HepG2 (cell line): ENCODE data around the gene ARMH3. TPM values are rescaled to one million over a fixed set of nuclear protein-coding genes. Genes with fewer than 3 reads are reported as not detected.

Experiments
- ATAC-seq: fragments of 200-7000 bp; cut with Tn5 transposase; 3 replicates; pipeline ENCODE4 v1.9.1; 2020; ENCODE audit warnings: mild to moderate bottlenecking, moderate library complexity
- BruUV-seq: library from RNA; stranded (reverse); fragments of 400-500 nt; replicated peaks from 2 replicates; lab custom pipeline; 2021; lab: Mats Ljungman, UMichigan
- CTCF ChIA-PET: fragments of 300-600 bp; formaldehyde crosslinking; extraction: SDS; loops from one replicate; lab custom pipeline; 2021; ENCODE audit warnings: low total read pairs, inconsistent platforms, low intra/inter-chr PET ratio; lab: Yijun Ruan, JAX
- POLR2A ChIA-PET: fragments of 350-600 bp; sonication (Branson Sonifier 250); formaldehyde crosslinking; loops from one replicate; lab custom pipeline; 2020; ENCODE audit warnings: antibody characterized with exemption, inconsistent platforms; lab: Yijun Ruan, JAX
- DNase-seq: peaks from one replicate; pipeline ENCODE4 v3.0.0-alpha.2; 2015; ENCODE audit warnings: low spot score
- FAIRE-seq: peaks from 3 replicates; lab custom pipeline; 2011; peaks lifted over from hg19 to GRCh38; lab: Jason Lieb, UNC
- H2AFZ ChIP-seq: one replicate; pipeline ENCODE4 v1.6.1; 2011; ENCODE audit warnings: low read length, inconsistent platforms
- H3K27ac ChIP-seq: fragments of 300-600 bp; 3 replicates; pipeline ENCODE4 v1.8.0; 2011; ENCODE audit warnings: mixed run types, mild to moderate bottlenecking, mixed read lengths, low read length, inconsistent platforms; ENCODE audit not compliant: insufficient read depth; ENCODE audit errors: extremely low read length
- H3K27me3 ChIP-seq, 2 experiments: fragments of 200-600 bp in 1 of 2; 2 replicates in 1 of 2; 3 replicates in 1 of 2; pipeline versions ENCODE4 v1.6.0 to v1.8.0; 2011; ENCODE audit warnings: low read length in 2 of 2, mild to moderate bottlenecking in 2 of 2, moderate library complexity in 2 of 2, inconsistent platforms in 1 of 2; ENCODE audit not compliant: insufficient read depth in 2 of 2, control insufficient read depth in 1 of 2
- H3K36me3 ChIP-seq, 2 experiments: fragments of 200-600 bp in 1 of 2; replicated peaks in 1 of 2; 2 replicates in 1 of 2; 3 replicates in 1 of 2; pipeline versions ENCODE4 v1.5.1 to v1.8.0; 2011; ENCODE audit warnings: low read length in 2 of 2, inconsistent platforms in 1 of 2; ENCODE audit not compliant: insufficient read depth in 2 of 2, control insufficient read depth in 1 of 2
- H3K4me1 ChIP-seq: 2 replicates; pipeline ENCODE4 v1.5.1; 2012; ENCODE audit warnings: low read length, inconsistent platforms; ENCODE audit not compliant: insufficient read depth
- H3K4me2 ChIP-seq: 2 replicates; pipeline ENCODE4 v1.6.0; 2011; ENCODE audit warnings: low read depth, low read length, inconsistent platforms
- H3K4me3 ChIP-seq, 3 experiments: fragments of 200-600 bp in 1 of 3; sonication (generic), shearing (Covaris generic) in 1 of 3; replicated peaks in 1 of 3; 2 replicates each; pipeline ENCODE4 v1.5.1; 2011 to 2016; ENCODE audit warnings: low read length in 3 of 3, inconsistent platforms in 2 of 3, low read depth in 2 of 3, mild to moderate bottlenecking in 2 of 3, control low read depth in 1 of 3, mixed read lengths in 1 of 3; ENCODE audit not compliant: insufficient read depth in 1 of 3
- H3K79me2 ChIP-seq: one replicate; pipeline ENCODE4 v1.6.1; 2011; ENCODE audit warnings: low read length, inconsistent platforms; ENCODE audit not compliant: insufficient read depth
- H3K9ac ChIP-seq: 2 replicates; pipeline ENCODE4 v1.6.0; 2011; ENCODE audit warnings: mild to moderate bottlenecking, low read depth, low read length, inconsistent platforms; ENCODE audit not compliant: insufficient read depth
- H3K9me3 ChIP-seq: 2 replicates; pipeline ENCODE4 v1.5.1; 2012; ENCODE audit warnings: mild to moderate bottlenecking, low read length
- H4K20me1 ChIP-seq: 2 replicates; pipeline ENCODE4 v1.6.0; 2011; ENCODE audit warnings: inconsistent platforms, mild to moderate bottlenecking, low read length, moderate library complexity; ENCODE audit not compliant: insufficient read depth
- AHR ChIP-seq: IDR thresholded peaks from 2 replicates; pipeline ENCODE4 v1.6.1; 2018; ENCODE audit warnings: missing genetic modification reagents, missing compliant biosample characterization
- DMAP1 ChIP-seq: IDR thresholded peaks from 2 replicates; pipeline ENCODE4 v1.6.1; 2016
- EEA1 ChIP-seq: sonication (generic); formaldehyde crosslinking; IDR thresholded peaks from 2 replicates; pipeline ENCODE4 v1.5.1; 2020; ENCODE audit warnings: mild to moderate bottlenecking, missing genetic modification reagents, borderline replicate concordance
- JARID2 ChIP-seq: sonication (generic); formaldehyde crosslinking; IDR thresholded peaks from 2 replicates; pipeline ENCODE4 v1.8.1; 2023; ENCODE audit warnings: missing genetic modification reagents, inconsistent platforms; ENCODE audit not compliant: insufficient replicate concordance
- KMT2B ChIP-seq: IDR thresholded peaks from 2 replicates; pipeline ENCODE4 v1.6.1; 2016; ENCODE audit warnings: missing genetic modification reagents, missing compliant biosample characterization
- MAFK ChIP-seq, 2 experiments: IDR thresholded peaks in 1 of 2; conservative IDR thresholded peaks in 1 of 2; 2 replicates each; pipeline ENCODE4 v1.6.1; 2011; ENCODE audit warnings: improper control_type of control experiment in 2 of 2, low read length in 2 of 2
- NR2F2 ChIP-seq: IDR thresholded peaks from 2 replicates; pipeline ENCODE4 v1.6.1; 2012; ENCODE audit warnings: low read depth, inconsistent platforms, borderline replicate concordance
- RORA ChIP-seq: sonication (generic); formaldehyde crosslinking; IDR thresholded peaks from 2 replicates; pipeline ENCODE4 v1.5.0; 2020; ENCODE audit warnings: mild to moderate bottlenecking, missing genetic modification reagents, moderate library complexity
- TBX2 ChIP-seq: sonication (generic); formaldehyde crosslinking; IDR thresholded peaks from 2 replicates; pipeline ENCODE4 v1.5.0; 2020; ENCODE audit warnings: missing genetic modification reagents, mild to moderate bottlenecking, borderline replicate concordance
- TCF7L2 ChIP-seq: IDR thresholded peaks from 2 replicates; pipeline ENCODE4 v1.6.1; 2011; ENCODE audit warnings: mild to moderate bottlenecking, low read depth, low read length, moderate library complexity
- ZNF614 ChIP-seq: IDR thresholded peaks from 2 replicates; pipeline ENCODE4 v1.6.1; 2018; ENCODE audit warnings: missing biosample characterization, missing genetic modification reagents, inconsistent platforms, borderline replicate concordance
- ZSCAN30 ChIP-seq: sonication (generic); formaldehyde crosslinking; IDR thresholded peaks from 2 replicates; pipeline ENCODE4 v1.5.0; 2020; ENCODE audit warnings: mild to moderate bottlenecking, missing genetic modification reagents
- WGBS: methylation state at CpG from one replicate; pipeline ENCODE4 v1.1.6; 2017; ENCODE audit warnings: low lambda C conversion rate; 5-methylcytosine and 5-hydroxymethylcytosine counted together
- in situ Hi-C: cut with HindIII; loops from 2 replicates; pipeline ENCODE4 v1.10.0; 2017; ENCODE audit warnings: low pct_unique_long_range_greater_than_20kb; ENCODE audit not compliant: extremely low pct_ligation_motif_present
- intact Hi-C: fragments of 100-400 bp; cut with micrococcal nuclease; formaldehyde crosslinking; loops from one replicate; pipeline ENCODE4 v1.10.0; 2022; ENCODE audit not compliant: unreplicated experiment
- polyA plus RNA-seq, 8 experiments: library from polyadenylated mRNA; depleted of rRNA in 3 of 8; stranded (reverse) in 7 of 8; unstranded in 1 of 8; fragments of >200 nt; fragmentation: Illumina TruSeq in 4 of 8; extraction: Trizol in 4 of 8; gene quantifications; 2 replicates each; pipeline versions ENCODE4 v1.2.1 to v1.2.3, GENCODE V29; 2011 to 2016; ENCODE audit warnings: low read depth in 4 of 8, missing spikeins in 1 of 8, mixed read lengths in 1 of 8; ENCODE audit not compliant: insufficient read depth in 1 of 8
- total RNA-seq, 5 experiments: library from RNA; depleted of rRNA; stranded (reverse); fragments of >200 nt; fragmentation: Illumina TruSeq; extraction: Trizol; gene quantifications; 2 replicates each; pipeline ENCODE4 v1.2.3, GENCODE V29; 2016; ENCODE audit warnings: low read depth in 1 of 5
- TF ChIP-seq, protein P1 (sequence below): sonication (generic); formaldehyde crosslinking; IDR thresholded peaks from 2 replicates; pipeline ENCODE4 v1.8.1; 2023; ENCODE audit warnings: mild to moderate bottlenecking, inconsistent platforms, moderate library complexity, missing genetic modification reagents, borderline replicate concordance
- TF ChIP-seq, protein P2 (sequence below): sonication (generic); formaldehyde crosslinking; IDR thresholded peaks from 2 replicates; pipeline ENCODE4 v1.5.0; 2020; ENCODE audit warnings: mild to moderate bottlenecking, missing genetic modification reagents, borderline replicate concordance
- TF ChIP-seq, protein P3 (sequence below): sonication (generic); formaldehyde crosslinking; IDR thresholded peaks from 2 replicates; pipeline ENCODE4 v1.4.0; 2020; ENCODE audit warnings: low read depth, mild to moderate bottlenecking, missing genetic modification reagents

Gene ARMH3
- total and polyA plus RNA-seq, 2 of the 13 experiments (the other 11 are each of a cell fraction or from before 2014, with no cell fraction given): 8.4 to 16.9 TPM

DNA sequence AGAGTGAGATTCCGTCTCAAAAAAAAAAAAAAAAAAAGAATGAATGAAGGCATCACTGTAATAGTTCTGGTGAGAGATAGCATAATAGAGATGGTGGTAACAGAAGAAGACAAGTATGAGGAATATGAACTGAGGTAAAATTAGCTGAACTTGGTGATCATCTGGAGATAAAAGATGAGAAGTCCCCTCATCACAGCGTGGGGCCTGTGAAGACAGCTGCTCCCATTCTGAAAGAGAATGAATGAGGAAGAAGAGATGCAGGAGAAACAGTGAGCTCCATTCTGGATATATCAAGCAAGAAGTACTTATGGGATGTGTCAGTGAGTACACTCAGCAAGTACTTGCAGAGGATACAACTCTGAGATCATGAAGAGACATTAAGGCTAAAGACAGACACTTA lies 28.7 kb downstream of the ARMH3 start:
- 100% methylated on average over 2 of the region's 2 CpGs for WGBS
- H3K4me1 ChIP-seq: no peaks in the 10 kb centered on the region
- ChIA-PET POLR2A (interaction anchor here (0.6 kb wide), 1 partner anchor 17 kb away, joined by 3 read pairs; no protein-coding TSS in a partner anchor), CTCF (no interaction called here)
- ATAC-seq: no peak
- H4K20me1 ChIP-seq: no peaks in the 10 kb centered on the region
- intact Hi-C loops (no loop called here), in situ Hi-C loops (no loop called here)
- H3K4me2 ChIP-seq: no peak overlapping the region
- peaks cover 12 to 57% of the 10 kb centered on the region in 2 experiments; a peak in 4 of 5 replicates for H3K36me3 ChIP-seq
- H3K79me2 ChIP-seq: no peaks in the 10 kb centered on the region
- H3K27ac ChIP-seq: no peak overlapping the region
- no peak overlapping the region for H3K9ac ChIP-seq
- BruUV-seq: no TSS peak
- H3K4me3 ChIP-seq: no peak overlapping the region
- no peak for FAIRE-seq
- no peaks in the 10 kb centered on the region for H3K9me3 ChIP-seq
- H2AFZ ChIP-seq: no peak overlapping the region
- no peak for DNase-seq
- TF ChIP-seq EEA1: no peak
- no peak for TF ChIP-seq NR2F2
- TF ChIP-seq KMT2B (CRISPR knock-in tag): no peak
- H3K27me3 ChIP-seq: no peaks in the 10 kb centered on the region

DNA sequence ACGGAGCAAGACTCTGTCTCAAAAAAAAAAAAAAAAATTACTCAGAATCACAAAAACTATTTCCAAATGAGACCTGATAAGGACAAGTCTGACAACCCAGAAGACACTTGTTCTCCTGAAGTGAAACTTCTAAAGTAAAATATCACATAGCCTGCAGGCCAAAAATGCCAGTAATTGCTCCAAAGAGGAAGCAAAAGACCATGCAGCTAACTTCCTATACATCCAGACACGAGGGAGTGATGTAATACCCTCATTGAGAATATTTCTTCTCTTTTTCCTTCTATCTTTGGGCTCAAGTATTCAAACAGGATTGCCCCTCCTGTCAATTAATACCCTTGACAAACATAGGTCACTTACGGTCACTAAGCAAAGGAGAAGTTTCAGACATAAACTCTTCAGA lies 31.2 kb downstream of the ARMH3 start:
- no peak overlapping the region for H3K9ac ChIP-seq
- ATAC-seq (no peak), DNase-seq (no peak), FAIRE-seq (no peak)
- H3K79me2 ChIP-seq: no peaks in the 10 kb centered on the region
- H3K4me1 ChIP-seq: no peaks in the 10 kb centered on the region
- ChIA-PET POLR2A (interaction anchor here (0.7 kb wide), 1 partner anchor 55 kb away, joined by 3 read pairs; no protein-coding TSS in a partner anchor), CTCF (no interaction called here)
- peaks cover 12 to 48% of the 10 kb centered on the region in 2 experiments; a peak in 4 of 5 replicates for H3K36me3 ChIP-seq
- no peak overlapping the region for H2AFZ ChIP-seq
- in situ Hi-C loops (no loop called here), intact Hi-C loops (no loop called here)
- 96% methylated on average over 3 of the region's 3 CpGs for WGBS
- H3K4me3 ChIP-seq: no peak overlapping the region
- H3K27me3 ChIP-seq: no peaks in the 10 kb centered on the region
- H3K4me2 ChIP-seq: no peak overlapping the region
- H3K27ac ChIP-seq: no peak overlapping the region
- H4K20me1 ChIP-seq: no peaks in the 10 kb centered on the region
- H3K9me3 ChIP-seq: no peaks in the 10 kb centered on the region
- no TSS peak for BruUV-seq
- TF ChIP-seq ZSCAN30 (CRISPR knock-in tag) (no peak), DMAP1 (CRISPR knock-in tag) (no peak), AHR (CRISPR knock-in tag) (no peak), ZNF614 (CRISPR knock-in tag) (no peak), JARID2 (CRISPR knock-in tag) (no peak), MAFK (conservative IDR thresholded peaks at IDR 0.05 in 1 of 2, IDR thresholded peaks at IDR 0.05 in 1 of 2; ENCODE audit: low read length in 2 of 2) (no peak), TCF7L2 (no peak), TBX2 (CRISPR knock-in tag) (no peak), RORA (CRISPR knock-in tag) (no peak)
- TF ChIP-seq, protein P1, sequence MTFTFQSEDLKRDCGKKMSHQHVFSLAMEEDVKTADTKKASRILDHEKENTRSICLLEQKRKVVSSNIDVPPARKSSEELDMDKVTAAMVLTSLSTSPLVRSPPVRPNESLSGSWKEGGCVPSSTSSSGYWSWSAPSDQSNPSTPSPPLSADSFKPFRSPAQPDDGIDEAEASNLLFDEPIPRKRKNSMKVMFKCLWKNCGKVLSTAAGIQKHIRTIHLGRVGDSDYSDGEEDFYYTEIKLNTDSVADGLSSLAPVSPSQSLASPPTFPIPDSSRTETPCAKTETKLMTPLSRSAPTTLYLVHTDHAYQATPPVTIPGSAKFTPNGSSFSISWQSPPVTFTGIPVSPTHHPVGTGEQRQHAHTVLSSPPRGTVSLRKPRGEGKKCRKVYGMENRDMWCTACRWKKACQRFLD (CRISPR knock-in tag): no peak
- TF ChIP-seq, protein P2, sequence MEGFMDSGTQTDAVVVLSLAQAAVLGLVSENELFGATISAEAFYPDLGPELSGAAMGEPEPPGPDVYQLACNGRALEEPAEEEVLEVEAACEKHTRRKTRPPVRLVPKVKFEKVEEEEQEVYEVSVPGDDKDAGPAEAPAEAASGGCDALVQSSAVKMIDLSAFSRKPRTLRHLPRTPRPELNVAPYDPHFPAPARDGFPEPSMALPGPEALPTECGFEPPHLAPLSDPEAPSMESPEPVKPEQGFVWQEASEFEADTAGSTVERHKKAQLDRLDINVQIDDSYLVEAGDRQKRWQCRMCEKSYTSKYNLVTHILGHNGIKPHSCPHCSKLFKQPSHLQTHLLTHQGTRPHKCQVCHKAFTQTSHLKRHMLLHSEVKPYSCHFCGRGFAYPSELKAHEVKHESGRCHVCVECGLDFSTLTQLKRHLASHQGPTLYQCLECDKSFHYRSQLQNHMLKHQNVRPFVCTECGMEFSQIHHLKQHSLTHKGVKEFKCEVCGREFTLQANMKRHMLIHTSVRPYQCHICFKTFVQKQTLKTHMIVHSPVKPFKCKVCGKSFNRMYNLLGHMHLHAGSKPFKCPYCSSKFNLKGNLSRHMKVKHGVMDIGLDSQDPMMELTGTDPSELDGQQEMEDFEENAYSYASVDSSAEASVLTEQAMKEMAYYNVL (CRISPR knock-in tag): no peak
- TF ChIP-seq, protein P3, sequence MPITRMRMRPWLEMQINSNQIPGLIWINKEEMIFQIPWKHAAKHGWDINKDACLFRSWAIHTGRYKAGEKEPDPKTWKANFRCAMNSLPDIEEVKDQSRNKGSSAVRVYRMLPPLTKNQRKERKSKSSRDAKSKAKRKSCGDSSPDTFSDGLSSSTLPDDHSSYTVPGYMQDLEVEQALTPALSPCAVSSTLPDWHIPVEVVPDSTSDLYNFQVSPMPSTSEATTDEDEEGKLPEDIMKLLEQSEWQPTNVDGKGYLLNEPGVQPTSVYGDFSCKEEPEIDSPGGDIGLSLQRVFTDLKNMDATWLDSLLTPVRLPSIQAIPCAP: no peak
